ENCODE results near the gene TRERF1.

GRCh38 chr6:42331019-42331418 lies 120.7 kb downstream of the TRERF1 start:
- TF ChIP-seq POLR2A (IDR thresholded peaks at IDR 0.05; ENCODE audit: low read length) (no peak), GATA1 (IDR thresholded peaks at IDR 0.05; ENCODE audit: low read depth, low read length) (no peak)
